NCI-H187 treated with DMSO at 0.1 percent for 48 hours (cell line): ENCODE data around the gene FAM107B.
"Not testable (repeated sequence)": the region's sequence is repeated elsewhere in the genome, so short reads cannot be mapped to it uniquely, and the experiment has no call there.

Experiments used
- DNase-seq: peaks from one replicate; lab custom pipeline; 2025; lab: John Stamatoyannopoulos, UW

Gene FAM107B

DNA sequence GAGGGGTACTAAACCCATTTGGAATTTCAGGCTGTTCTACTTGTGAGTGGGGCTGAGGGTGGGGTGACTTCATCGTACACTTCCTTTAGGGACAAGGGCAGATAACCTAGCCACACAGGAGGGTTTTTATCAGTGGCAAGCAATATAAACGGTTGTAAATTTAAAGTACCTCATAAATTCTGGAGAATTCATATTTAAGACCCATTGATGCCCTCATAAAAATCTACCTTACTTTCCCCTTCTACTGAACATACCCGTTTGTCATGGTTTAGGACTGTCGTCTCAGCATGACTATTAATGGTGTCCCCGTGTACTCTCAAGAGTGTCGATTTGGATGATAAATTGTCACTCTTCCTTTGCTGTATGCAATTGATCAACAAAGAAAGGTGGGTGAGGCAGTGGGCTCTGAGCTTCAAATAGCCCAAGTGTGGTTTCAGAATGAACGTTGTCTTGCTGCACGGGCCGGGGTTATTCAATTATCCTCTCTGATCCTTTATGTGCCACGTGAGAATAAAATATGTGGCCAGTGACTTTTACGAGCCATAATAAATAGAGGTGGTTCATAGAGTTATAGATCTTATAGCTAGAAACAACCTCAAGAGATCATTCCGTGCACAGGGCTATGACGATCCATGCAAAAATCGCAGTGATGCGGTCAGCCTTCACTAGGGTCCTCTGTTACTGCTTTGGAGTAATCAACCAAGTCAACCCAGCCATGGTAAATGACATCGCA, 82.2 kb downstream of the FAM107B start:
- no peak for DNase-seq

DNA sequence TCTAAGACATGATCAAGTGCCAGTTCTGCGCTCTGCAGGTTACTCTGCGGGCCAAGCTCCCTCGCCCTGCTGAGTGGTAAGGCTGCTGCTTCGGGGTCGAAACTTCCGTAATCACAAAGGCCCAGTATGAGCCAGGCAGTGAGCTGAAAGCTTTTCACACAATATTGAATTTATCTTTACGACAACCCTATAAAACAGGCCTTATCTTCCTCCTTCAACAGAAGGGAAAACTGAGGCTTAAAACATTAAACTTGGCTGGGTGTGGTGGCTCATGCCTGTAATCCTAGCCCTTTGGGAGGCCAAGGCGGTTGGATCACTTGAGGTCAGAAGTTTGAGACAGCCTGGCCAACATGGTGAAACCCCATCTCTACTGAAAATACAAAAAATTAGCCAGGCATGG, 83.3 kb downstream of the FAM107B start:
- no peak for DNase-seq

DNA sequence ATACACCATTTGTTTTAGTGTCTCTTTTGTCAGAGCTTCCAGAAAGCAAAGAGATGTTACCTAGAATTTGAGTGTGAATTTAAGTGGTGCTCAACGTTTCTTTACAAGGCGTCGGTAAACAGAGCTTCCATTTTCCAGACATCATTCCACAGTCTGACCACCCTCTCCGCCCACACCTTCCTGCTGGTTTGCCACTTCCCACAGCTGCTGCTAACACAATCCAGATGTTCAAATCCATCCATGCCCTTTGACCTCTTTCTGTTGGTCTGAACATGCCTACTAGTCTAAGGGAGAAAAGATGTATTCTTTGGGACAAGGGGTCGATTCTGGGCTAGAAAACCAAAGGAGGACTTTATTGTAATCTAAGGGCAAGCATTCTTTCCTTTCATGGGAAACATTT, 86.1 kb downstream of the FAM107B start:
- DNase-seq, result peak; percentile 7

DNA sequence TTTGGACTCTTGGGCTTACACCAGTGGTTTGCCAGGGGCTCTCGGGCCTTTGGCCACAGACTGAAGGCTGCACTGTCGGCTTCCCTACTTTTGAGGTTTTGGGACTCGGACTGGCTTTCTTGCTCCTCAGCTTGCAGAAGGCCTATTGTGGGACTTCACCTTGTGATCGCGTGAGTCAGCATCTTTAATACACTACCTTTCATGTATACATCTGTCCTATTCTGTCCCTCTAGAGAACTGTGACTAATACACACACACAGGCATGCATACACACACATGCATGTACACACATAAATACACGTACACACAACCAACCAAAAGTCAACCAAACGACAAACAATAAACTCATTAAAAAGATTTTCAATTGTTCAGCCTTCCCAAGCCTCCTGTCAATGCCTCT, 86.5 kb downstream of the FAM107B start:
- not testable (repeated sequence) for DNase-seq

DNA sequence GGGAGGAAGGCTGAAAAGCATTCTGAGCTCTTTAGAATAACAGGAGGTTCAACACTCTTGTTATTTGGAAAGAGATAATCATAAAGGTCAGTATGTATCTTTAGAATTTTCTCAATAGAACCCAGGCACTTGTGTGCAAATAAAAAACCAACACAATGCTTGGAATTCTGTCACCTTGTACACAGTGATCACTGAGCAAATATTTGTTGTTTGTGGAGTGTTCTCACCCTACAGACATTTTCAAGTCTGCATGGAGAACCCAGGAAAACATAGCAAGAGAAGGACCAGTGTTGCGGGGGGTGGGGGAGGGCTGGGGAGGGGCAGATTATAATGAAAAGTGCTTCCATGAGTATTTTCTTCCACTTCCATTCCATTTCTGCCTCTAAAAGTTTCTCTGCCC, 87.4 kb downstream of the FAM107B start:
- no peak for DNase-seq

DNA sequence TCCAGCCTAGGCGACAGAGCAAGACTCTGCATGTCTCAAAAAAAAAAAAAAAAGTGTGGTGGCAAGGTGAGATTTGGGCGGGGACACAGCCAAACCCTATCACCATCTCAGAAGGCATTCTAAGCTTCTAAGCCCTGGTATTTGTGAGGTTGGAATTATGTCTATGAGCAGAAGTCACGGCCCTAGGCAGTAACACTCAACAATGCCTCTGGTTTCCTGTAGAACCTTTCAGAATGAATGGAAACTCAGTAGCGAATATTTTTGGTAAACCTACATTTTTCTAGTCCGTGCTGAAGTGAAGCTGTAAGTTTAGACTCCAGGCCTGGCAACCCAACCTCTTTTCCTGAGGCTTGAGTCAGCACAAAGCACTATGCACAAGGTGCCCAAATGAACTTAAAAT, 88.3 kb downstream of the FAM107B start:
- DNase-seq, result no peak

DNA sequence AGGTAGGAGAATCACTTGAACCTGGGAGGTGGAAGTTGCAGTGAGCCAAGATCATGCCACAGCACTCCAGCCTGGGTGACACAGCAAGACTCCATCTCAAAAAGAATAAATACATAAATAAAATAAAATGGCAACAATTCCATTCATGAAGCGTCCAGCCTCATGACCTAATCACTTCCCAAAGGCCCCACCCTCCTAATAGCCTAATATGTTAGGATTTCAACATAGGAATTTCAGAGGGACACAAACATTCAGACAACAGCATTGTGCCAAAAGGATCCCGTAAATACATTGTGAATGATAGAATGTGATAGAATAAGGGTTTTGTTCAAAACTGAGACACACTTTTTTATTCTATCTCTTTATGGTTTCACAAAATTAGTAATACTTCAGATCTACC, 90.3 kb downstream of the FAM107B start:
- no peak for DNase-seq

DNA sequence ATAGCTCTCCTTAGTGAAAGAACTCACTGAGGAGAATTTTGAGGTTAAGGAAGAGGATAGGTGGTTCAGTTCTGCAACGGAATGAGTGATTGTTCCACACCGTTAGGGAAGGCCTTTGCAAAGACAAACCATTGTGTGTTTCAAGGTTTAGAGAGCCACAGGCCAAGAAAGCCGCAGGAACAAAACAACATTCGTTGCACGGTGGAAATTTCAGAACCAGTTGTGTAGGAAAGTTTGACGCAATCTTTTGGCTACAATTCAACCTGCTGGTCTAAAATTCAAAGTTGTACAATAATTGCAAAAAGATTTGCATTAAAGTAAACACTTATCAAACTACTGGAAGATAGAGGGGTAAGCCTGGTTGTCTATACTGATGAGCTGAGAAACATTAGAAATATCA, 91.4 kb downstream of the FAM107B start:
- DNase-seq, result no peak

DNA sequence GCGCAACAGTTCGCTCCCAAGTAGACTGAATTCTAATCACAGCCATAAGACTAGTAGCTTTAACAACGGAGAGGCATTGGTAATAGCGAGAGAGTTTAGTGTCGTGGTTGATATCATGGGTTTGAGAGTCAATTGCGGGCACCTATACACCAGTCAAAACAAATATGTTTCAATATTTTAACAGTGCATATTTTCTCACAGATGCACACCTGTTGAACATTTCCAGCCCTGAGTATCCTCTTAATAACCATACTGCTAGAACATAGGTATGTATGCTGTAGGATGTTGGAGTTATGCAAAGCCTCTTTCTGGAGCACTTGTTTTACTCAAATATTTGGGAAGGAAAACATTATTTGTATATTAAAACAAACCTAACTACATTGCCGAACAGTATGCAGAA, 92.9 kb downstream of the FAM107B start:
- DNase-seq, result no peak

DNA sequence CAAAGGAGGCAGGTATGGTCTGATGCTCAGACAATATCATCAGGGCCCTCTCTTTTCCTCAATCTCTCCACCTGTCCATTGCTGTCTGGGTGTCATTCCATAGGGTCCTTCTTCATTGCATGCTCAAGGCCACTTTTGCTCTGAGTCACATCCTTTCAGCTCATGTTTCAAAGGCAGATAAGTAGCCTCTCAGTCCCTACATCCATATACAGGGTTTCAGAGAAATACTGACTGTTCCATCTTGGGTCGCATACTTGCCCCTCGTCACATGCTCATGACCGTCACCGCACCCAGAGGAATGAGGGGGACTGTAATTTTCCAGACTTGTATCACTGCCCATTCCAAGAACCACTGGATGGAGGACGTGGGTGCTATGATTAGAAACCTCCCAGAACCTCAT, 93.4 kb downstream of the FAM107B start:
- DNase-seq, result no peak

DNA sequence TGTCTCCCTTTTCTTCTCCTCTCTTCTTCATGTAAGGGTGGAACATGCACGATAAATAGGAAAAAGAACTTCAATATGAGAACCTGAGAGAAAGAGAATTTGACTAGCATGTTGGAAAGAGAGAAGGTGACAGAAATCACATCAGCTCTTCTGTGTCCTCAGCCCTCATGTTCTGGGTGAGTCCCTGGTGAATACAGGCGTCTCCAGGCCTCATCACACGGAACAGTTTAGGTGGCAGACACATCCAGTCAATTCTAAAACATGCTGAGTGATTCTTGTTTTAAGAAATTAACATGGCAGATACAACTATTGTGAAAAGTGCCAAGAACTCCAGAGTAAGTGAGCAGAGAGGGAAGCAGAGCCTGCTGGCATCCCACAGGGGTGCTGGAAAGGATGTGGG, 96.1 kb downstream of the FAM107B start:
- DNase-seq, result no peak

DNA sequence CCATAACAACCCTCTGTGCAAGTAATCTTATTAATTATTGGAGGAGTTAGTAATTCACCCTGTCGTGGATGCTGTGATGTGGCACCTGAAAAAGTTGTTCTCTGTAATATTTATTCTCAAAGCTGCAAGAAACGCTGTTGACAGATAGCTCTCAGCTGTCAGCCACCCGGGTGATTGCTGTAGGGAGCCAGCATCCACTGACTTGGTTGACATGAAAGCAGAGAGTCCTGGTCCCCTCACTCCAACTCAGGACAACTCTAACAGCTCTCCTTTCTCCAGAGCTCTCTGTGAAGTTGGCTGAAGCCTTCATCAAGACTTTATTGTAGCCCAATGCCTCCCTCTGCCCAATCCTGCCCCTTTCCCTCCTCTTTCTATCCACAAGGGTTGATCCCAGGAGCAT, 98.0 kb downstream of the FAM107B start:
- DNase-seq, result no peak

DNA sequence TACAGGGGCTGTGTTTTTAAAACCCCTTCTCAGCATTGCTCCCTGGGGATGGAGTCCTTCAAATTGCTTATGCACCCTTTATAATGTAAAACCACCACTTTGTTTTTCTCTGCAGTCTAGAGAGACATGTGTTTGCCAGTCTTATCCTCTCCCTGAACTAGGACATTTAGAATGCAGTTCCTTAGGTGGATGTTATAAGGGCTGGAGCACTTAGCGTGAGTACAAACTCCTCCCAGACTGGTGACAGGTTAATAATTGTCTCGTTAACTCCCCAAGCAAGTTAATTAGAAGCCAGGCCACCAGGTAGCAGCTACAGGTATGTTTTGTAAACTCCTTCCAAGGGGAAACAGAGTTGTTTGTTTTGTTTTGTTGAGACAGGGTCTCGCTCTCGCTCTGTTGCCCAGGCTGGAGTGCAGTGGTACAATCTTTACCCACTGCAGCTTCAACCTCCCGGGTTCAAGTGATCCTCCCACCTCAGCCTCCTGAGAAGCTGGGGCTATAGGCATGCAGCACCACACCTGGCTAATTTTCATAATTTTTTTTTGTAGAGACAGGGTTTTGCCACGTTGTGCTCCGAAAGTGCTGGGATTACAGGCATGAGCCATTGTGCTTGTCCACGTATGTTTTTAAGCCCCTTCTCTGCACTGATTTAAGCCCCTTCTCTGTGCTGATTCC, 100.2 kb downstream of the FAM107B start:
- DNase-seq, result no peak

DNA sequence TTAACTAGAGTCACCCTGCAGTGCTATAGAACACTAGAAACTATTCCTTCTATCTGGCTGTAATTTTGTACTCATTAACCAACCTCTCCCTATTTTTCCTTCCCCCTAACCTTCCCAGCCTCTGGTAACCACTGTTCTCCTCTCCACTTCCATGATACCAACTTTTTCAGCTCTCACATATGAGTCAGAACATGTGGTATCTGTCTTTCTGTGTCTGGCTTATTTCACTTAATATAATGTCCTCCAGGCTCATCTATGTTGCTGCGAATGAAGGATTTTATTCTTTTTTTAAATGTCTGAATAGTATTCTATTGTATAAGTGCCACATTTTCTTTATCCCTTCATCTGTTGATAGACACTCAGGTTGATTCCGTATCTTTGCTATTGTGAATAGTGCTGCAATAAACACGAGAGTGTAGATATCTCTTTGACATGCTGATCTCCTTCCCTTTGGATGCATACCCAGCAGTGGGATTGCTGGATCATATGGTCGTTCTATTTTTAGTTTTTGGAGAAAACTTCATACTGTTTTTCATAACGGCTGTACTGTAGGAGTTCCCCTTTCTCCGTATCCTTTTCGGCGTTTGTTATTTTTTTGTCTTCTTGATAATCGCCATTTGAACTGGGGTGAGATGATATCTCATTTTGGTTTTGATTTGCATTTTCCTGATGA, 101.4 kb downstream of the FAM107B start:
- no peak for DNase-seq

DNA sequence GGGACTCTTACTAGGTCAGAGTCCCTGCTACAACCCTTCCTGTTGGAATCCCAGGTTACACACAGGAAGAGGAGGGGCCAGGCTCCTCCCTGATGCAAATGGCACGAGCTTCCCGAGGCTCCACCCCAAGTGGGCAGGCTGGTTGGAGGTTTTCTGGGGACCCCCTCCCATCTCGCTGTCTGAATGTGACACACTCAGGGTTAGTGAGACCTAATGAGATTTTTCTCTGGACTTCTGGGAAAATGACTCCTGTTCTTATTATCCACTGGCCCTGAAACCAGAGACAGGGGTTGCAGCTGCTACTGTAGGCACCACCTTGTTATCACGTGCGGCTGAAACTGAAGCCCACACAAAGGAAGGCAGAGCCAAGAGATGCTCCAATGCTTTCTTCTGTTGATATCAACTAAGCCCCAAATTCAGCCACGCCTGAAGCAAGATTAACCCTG, 103.3 kb downstream of the FAM107B start:
- no peak for DNase-seq

DNA sequence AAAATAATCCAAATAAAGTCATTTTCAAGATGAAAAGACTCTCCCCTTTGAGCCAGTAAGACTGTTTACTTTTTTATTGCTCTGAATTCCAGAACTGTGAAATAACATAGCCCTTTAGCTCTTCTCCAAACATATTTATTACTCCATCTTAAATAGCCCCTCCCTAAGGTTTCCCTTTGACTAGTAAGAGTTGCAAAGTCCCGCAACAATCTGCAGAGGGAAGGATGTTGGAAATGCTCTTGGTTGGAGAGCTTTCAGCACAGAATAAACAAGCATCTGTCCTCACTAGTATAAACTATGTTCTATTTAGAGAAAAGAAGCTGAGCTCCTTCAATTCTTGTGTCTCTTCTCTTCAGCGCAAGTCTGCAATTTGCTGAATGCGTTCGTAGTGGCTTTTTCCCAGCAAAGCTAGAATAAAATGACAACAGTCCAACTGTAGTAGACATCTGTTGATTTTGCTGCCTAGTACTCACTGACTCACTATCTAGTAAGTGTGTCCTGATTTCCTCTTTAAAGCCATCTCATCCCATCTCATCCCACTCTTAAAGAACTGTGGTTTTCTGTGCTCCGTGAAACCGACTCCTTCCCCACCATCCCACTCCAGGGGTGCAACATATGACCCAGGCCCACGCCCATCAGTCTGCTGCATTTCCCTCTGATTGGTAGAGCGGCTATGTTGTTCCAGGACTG, 104.0 kb downstream of the FAM107B start:
- DNase-seq, result no peak

DNA sequence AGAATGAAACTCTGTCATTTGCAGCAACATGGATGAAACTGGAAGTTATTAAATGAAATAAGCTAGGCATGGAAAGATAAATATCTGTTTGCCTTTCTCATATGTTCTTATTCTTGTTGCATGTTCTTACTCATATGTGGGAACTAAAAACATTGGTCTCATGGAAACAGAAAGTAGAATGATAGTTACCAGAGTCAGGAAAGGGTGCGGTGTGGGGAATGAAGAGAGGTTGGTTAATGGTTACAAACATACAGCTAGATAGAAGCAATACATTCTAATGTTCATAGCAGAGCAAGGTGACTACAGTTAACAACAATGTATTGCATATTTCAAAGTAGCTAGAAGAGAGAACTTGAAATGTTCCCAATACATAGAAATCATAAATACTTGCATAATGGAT, 105.1 kb downstream of the FAM107B start:
- DNase-seq, result no peak

DNA sequence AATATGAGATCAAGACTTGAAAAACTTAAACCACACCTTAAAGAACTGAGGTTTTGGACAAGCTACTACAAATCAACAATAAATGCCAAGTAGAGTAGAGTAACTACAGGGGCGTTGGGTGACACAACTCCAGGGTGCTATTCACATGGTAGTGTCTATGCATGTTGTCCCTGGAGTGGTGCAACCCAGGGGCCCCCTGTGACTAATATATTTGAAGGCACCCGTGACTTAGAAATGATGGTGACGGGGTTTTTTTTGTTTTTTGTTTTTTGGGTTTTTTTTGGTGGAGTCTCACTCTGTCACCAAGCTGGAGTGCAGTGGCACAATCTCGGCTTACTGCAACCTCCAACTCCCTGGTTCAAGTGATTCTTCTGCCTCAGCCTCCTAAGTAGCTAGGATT, 106.9 kb downstream of the FAM107B start:
- DNase-seq, result no peak

DNA sequence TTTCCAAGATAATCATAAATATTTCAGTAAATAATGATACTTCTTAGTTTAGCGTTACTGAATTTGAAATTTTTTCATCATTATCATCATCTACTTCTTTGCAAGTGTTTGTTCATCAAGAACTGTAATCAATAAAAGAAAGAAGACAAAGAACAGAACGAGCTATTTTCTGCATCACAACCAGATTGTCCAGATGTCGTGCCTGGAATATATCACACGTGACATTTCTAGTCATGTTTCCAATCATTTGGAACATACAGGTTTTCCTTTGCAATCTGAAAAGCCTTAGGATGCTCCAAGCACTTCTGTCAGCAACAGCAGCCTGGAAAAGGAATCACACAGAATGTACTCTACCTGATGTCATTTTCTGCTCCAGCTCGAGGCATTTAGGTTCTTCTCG, 107.4 kb downstream of the FAM107B start:
- no peak for DNase-seq

DNA sequence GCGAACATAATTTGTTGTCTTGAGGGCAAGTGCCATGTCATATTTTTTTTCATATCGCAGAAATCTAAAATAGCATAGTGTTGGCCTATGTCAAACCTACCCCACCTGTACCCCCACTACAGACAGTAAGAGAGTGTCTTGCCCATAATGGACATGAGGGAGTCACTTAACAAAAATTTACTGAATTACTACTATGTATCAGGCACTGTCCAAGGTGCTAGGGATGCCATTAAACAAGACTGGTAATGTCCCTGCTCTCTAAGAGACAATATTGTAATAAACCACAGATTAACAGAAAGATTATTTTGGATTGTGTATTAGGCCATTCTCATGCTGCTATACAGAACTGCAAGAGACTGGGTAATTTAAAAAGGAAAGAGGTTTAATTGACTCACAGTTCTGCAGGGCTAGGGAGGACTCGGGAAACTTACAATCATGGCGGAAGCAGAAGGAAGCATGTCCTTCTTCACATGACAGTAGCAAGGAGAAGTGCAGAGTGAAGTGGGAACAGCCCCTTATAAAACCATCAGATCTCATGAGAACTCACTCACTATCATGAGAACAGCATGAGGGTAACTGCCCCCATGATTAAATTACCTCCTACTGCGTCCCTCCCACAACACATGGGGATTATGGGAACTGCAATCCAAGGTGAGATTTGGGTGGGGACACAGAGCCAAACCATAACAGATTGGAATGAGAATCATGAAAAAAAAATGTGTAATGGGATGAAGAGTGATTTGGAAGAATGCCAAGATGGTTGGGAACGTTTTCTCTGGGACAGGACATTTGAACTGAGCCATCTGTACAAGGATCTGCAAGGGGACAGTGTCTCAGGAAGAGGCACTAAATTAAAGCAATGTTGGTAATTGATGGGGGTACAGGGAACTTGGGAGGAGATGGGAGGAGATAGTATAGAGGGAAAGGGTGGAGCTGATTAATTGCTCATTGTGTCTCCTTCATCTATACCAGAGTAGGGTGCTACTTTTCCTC, 108.5 kb downstream of the FAM107B start:
- DNase-seq, result no peak

DNA sequence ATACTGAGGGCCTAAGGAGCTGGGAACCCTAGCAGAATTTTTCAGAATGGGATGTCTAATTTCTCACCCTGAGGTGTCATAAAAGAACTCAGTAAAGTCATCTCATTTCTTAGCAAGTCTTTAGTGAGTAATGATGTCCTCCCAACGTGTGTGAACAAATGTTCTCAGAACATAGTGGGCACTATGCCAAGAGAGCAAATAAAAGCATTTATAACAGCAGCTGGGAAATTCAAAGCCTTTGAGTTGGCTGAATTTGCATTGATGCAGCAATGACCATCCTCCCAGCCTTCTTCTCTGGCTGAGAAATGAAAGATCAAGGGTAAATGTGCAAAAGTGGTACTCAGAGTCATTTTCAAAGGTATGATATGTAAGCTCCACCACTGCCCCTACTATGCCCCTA, 109.4 kb downstream of the FAM107B start:
- DNase-seq, result no peak
